HepG2 (cell line): ENCODE results near the gene KMT2E. TPM values are rescaled to one million over a fixed set of nuclear protein-coding genes. Genes with fewer than 3 reads are reported as not detected.

Source experiments
- ATAC-seq: fragments of 200-7000 bp; cut with Tn5 transposase; 3 replicates; pipeline ENCODE4 v1.9.1; 2020; ENCODE audit warnings: mild to moderate bottlenecking, moderate library complexity
- BruUV-seq: library from RNA; stranded (reverse); fragments of 400-500 nt; replicated peaks from 2 replicates; lab custom pipeline; 2021; lab: Mats Ljungman, UMichigan
- CTCF ChIA-PET: fragments of 300-600 bp; formaldehyde crosslinking; extraction: SDS; loops from one replicate; lab custom pipeline; 2021; ENCODE audit warnings: low total read pairs, inconsistent platforms, low intra/inter-chr PET ratio; lab: Yijun Ruan, JAX
- POLR2A ChIA-PET: fragments of 350-600 bp; sonication (Branson Sonifier 250); formaldehyde crosslinking; loops from one replicate; lab custom pipeline; 2020; ENCODE audit warnings: antibody characterized with exemption, inconsistent platforms; lab: Yijun Ruan, JAX
- DNase-seq: peaks from one replicate; pipeline ENCODE4 v3.0.0-alpha.2; 2015; ENCODE audit warnings: low spot score
- FAIRE-seq: peaks from 3 replicates; lab custom pipeline; 2011; peaks lifted over from hg19 to GRCh38; lab: Jason Lieb, UNC
- H2AFZ ChIP-seq: one replicate; pipeline ENCODE4 v1.6.1; 2011; ENCODE audit warnings: low read length, inconsistent platforms
- H3K27ac ChIP-seq: fragments of 300-600 bp; 3 replicates; pipeline ENCODE4 v1.8.0; 2011; ENCODE audit warnings: mixed run types, mild to moderate bottlenecking, mixed read lengths, low read length, inconsistent platforms; ENCODE audit not compliant: insufficient read depth; ENCODE audit errors: extremely low read length
- H3K27me3 ChIP-seq, 2 experiments: fragments of 200-600 bp in 1 of 2; 2 replicates in 1 of 2; 3 replicates in 1 of 2; pipeline versions ENCODE4 v1.6.0 to v1.8.0; 2011; ENCODE audit warnings: low read length in 2 of 2, mild to moderate bottlenecking in 2 of 2, moderate library complexity in 2 of 2, inconsistent platforms in 1 of 2; ENCODE audit not compliant: insufficient read depth in 2 of 2, control insufficient read depth in 1 of 2
- H3K36me3 ChIP-seq, 2 experiments: fragments of 200-600 bp in 1 of 2; replicated peaks in 1 of 2; 2 replicates in 1 of 2; 3 replicates in 1 of 2; pipeline versions ENCODE4 v1.5.1 to v1.8.0; 2011; ENCODE audit warnings: low read length in 2 of 2, inconsistent platforms in 1 of 2; ENCODE audit not compliant: insufficient read depth in 2 of 2, control insufficient read depth in 1 of 2
- H3K4me1 ChIP-seq: 2 replicates; pipeline ENCODE4 v1.5.1; 2012; ENCODE audit warnings: low read length, inconsistent platforms; ENCODE audit not compliant: insufficient read depth
- H3K4me2 ChIP-seq: 2 replicates; pipeline ENCODE4 v1.6.0; 2011; ENCODE audit warnings: low read depth, low read length, inconsistent platforms
- H3K4me3 ChIP-seq, 3 experiments: fragments of 200-600 bp in 1 of 3; sonication (generic), shearing (Covaris generic) in 1 of 3; replicated peaks in 1 of 3; 2 replicates each; pipeline ENCODE4 v1.5.1; 2011 to 2016; ENCODE audit warnings: low read length in 3 of 3, inconsistent platforms in 2 of 3, low read depth in 2 of 3, mild to moderate bottlenecking in 2 of 3, control low read depth in 1 of 3, mixed read lengths in 1 of 3; ENCODE audit not compliant: insufficient read depth in 1 of 3
- H3K79me2 ChIP-seq: one replicate; pipeline ENCODE4 v1.6.1; 2011; ENCODE audit warnings: low read length, inconsistent platforms; ENCODE audit not compliant: insufficient read depth
- H3K9ac ChIP-seq: 2 replicates; pipeline ENCODE4 v1.6.0; 2011; ENCODE audit warnings: mild to moderate bottlenecking, low read depth, low read length, inconsistent platforms; ENCODE audit not compliant: insufficient read depth
- H3K9me3 ChIP-seq: 2 replicates; pipeline ENCODE4 v1.5.1; 2012; ENCODE audit warnings: mild to moderate bottlenecking, low read length
- H4K20me1 ChIP-seq: 2 replicates; pipeline ENCODE4 v1.6.0; 2011; ENCODE audit warnings: inconsistent platforms, mild to moderate bottlenecking, low read length, moderate library complexity; ENCODE audit not compliant: insufficient read depth
- DPF2 ChIP-seq: sonication (generic); formaldehyde crosslinking; IDR thresholded peaks from 2 replicates; pipeline ENCODE4 v1.4.0; 2020; ENCODE audit warnings: mild to moderate bottlenecking, low read depth, missing genetic modification reagents, borderline replicate concordance
- FOXJ3 ChIP-seq: sonication (generic); formaldehyde crosslinking; IDR thresholded peaks from 2 replicates; pipeline ENCODE4 v1.4.0; 2020; ENCODE audit warnings: missing genetic modification reagents, mild to moderate bottlenecking, borderline replicate concordance
- JARID2 ChIP-seq: sonication (generic); formaldehyde crosslinking; IDR thresholded peaks from 2 replicates; pipeline ENCODE4 v1.8.1; 2023; ENCODE audit warnings: missing genetic modification reagents, inconsistent platforms; ENCODE audit not compliant: insufficient replicate concordance
- KLF11 ChIP-seq: IDR thresholded peaks from 2 replicates; pipeline ENCODE4 v1.6.1; 2016; ENCODE audit warnings: missing compliant biosample characterization
- NFYB ChIP-seq: sonication (generic); formaldehyde crosslinking; IDR thresholded peaks from 2 replicates; pipeline ENCODE4 v1.4.0; 2020; ENCODE audit warnings: missing genetic modification reagents
- NR2F1 ChIP-seq, 2 experiments: fragments of 450-650 bp in 1 of 2; formaldehyde crosslinking in 1 of 2; IDR thresholded peaks; 2 replicates each; pipeline versions ENCODE4 v1.5.0 to v1.6.1; 2016 to 2020; ENCODE audit warnings: mild to moderate bottlenecking in 1 of 2, missing compliant biosample characterization in 1 of 2, missing genetic modification reagents in 1 of 2, moderate library complexity in 1 of 2
- ZMYM2 ChIP-seq: sonication (generic); formaldehyde crosslinking; IDR thresholded peaks from 2 replicates; pipeline ENCODE4 v1.8.0; 2022; ENCODE audit warnings: mild to moderate bottlenecking, missing genetic modification reagents
- ZNF562 ChIP-seq: sonication (generic); formaldehyde crosslinking; IDR thresholded peaks from 2 replicates; pipeline ENCODE4 v1.8.0; 2022; ENCODE audit warnings: missing genetic modification reagents, borderline replicate concordance
- ZNF569 ChIP-seq: sonication (generic); formaldehyde crosslinking; IDR thresholded peaks from 2 replicates; pipeline ENCODE4 v1.5.0; 2020; ENCODE audit warnings: mild to moderate bottlenecking, missing genetic modification reagents, moderate library complexity, borderline replicate concordance
- ZNF639 ChIP-seq: conservative IDR thresholded peaks from 2 replicates; pipeline ENCODE4 v1.6.1; 2018; ENCODE audit warnings: missing genetic modification reagents
- ZNF768 ChIP-seq: sonication (generic); formaldehyde crosslinking; IDR thresholded peaks from 2 replicates; pipeline ENCODE4 v1.4.0; 2020; ENCODE audit warnings: missing genetic modification reagents
- ZSCAN9 ChIP-seq: IDR thresholded peaks from 2 replicates; pipeline ENCODE4 v1.6.1; 2016; ENCODE audit warnings: borderline replicate concordance
- whole genome bisulfite sequencing: methylation state at CpG from one replicate; pipeline ENCODE4 v1.1.6; 2017; ENCODE audit warnings: low lambda C conversion rate; 5-methylcytosine and 5-hydroxymethylcytosine counted together
- in situ Hi-C: cut with HindIII; loops from 2 replicates; pipeline ENCODE4 v1.10.0; 2017; ENCODE audit warnings: low pct_unique_long_range_greater_than_20kb; ENCODE audit not compliant: extremely low pct_ligation_motif_present
- intact Hi-C: fragments of 100-400 bp; cut with micrococcal nuclease; formaldehyde crosslinking; loops from one replicate; pipeline ENCODE4 v1.10.0; 2022; ENCODE audit not compliant: unreplicated experiment
- polyA plus RNA-seq, 8 experiments: library from polyadenylated mRNA; depleted of rRNA in 3 of 8; stranded (reverse) in 7 of 8; unstranded in 1 of 8; fragments of >200 nt; fragmentation: Illumina TruSeq in 4 of 8; extraction: Trizol in 4 of 8; gene quantifications; 2 replicates each; pipeline versions ENCODE4 v1.2.1 to v1.2.3, GENCODE V29; 2011 to 2016; ENCODE audit warnings: low read depth in 4 of 8, missing spikeins in 1 of 8, mixed read lengths in 1 of 8; ENCODE audit not compliant: insufficient read depth in 1 of 8
- total RNA-seq, 5 experiments: library from RNA; depleted of rRNA; stranded (reverse); fragments of >200 nt; fragmentation: Illumina TruSeq; extraction: Trizol; gene quantifications; 2 replicates each; pipeline ENCODE4 v1.2.3, GENCODE V29; 2016; ENCODE audit warnings: low read depth in 1 of 5
- TF ChIP-seq, protein P1 (sequence below): sonication (generic); formaldehyde crosslinking; IDR thresholded peaks from 2 replicates; pipeline ENCODE4 v1.5.0; 2020; ENCODE audit warnings: missing genetic modification reagents
- TF ChIP-seq, protein P2 (sequence below): fragments of 450-650 bp; IDR thresholded peaks from 2 replicates; pipeline ENCODE4 v1.6.1; 2017

Gene KMT2E
- total and polyA plus RNA-seq, 2 of the 13 experiments (the other 11 are each of a cell fraction or from before 2014, with no cell fraction given): 6.3 to 24.4 TPM

DNA sequence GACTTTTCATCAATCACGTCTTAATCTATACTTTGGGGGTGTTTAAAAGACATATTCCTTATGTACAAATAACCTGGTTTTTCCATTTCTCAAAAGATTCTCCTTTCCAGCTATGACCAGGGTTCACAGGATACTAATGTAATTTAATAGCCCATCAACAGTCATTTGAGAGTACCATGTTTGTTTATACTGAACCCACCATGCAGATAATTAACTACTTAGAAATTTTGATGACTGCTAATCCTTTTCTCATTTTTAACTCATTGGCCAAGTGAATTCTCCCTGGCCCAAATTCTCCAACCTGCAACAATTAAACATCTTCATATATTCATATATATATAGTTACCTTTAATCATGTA is 28.8 kb upstream of the KMT2E start:
- no peaks in the 10 kb centered on the region for H3K27me3 ChIP-seq
- 67% methylated on average over 1 of the region's 1 CpG for WGBS
- no peak overlapping the region for H3K27ac ChIP-seq
- no peaks in the 10 kb centered on the region for H3K9me3 ChIP-seq
- intact Hi-C loops: no loop called here
- H3K4me3 ChIP-seq: no peak overlapping the region; a peak in 1 of 6 replicates
- FAIRE-seq (no peak), ATAC-seq (no peak), DNase-seq (no peak)
- POLR2A ChIA-PET: interaction anchor here (2.0 to 3.4 kb wide), 3 partner anchors 18 to 30 kb away, joined by 5 to 50 read pairs (median 35); partner anchors contain the start of gene KMT2E
- peaks cover 34% of the 10 kb centered on the region for H3K4me1 ChIP-seq
- H3K36me3 ChIP-seq: peaks cover 0 to 4% of the 10 kb centered on the region in 2 experiments; a peak in 2 of 5 replicates
- H3K79me2 ChIP-seq: peaks cover 38% of the 10 kb centered on the region
- peak overlapping the region; percentile 87; the same call in 1 of the 2 replicates for H3K9ac ChIP-seq
- H4K20me1 ChIP-seq: peaks cover 16% of the 10 kb centered on the region
- TF ChIP-seq, protein P1, sequence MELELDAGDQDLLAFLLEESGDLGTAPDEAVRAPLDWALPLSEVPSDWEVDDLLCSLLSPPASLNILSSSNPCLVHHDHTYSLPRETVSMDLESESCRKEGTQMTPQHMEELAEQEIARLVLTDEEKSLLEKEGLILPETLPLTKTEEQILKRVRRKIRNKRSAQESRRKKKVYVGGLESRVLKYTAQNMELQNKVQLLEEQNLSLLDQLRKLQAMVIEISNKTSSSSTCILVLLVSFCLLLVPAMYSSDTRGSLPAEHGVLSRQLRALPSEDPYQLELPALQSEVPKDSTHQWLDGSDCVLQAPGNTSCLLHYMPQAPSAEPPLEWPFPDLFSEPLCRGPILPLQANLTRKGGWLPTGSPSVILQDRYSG (CRISPR knock-in tag): 0 out of 2 replicates have a peak, but pooled peaks have one; percentile 50
- TF ChIP-seq FOXJ3: no peak
- no peak overlapping the region for H2AFZ ChIP-seq
- no TSS peak for BruUV-seq
- CTCF ChIA-PET: no interaction called here
- peak overlapping the region; percentile 86 for H3K4me2 ChIP-seq
- in situ Hi-C loops: no loop called here

- CTCF ChIA-PET: no interaction called here
- POLR2A ChIA-PET: interaction anchor here (0.7 kb wide), 3 partner anchors 27 to 545 kb away, joined by 3 to 4 read pairs (median 3); no protein-coding TSS in a partner anchor
- in situ Hi-C loops: no loop called here
Measured at GRCh38 chr7:104986628-104987259, 27.3 kb upstream of the KMT2E start.

More at GRCh38 chr7:104986628-104987259, 27.3 kb upstream of the KMT2E start:
- TF ChIP-seq ZMYM2 (CRISPR knock-in tag) (no peak), ZNF639 (CRISPR knock-in tag) (no peak), ZNF569 (no peak), ZNF562 (CRISPR knock-in tag) (no peak), KLF11 (no peak), DPF2 (CRISPR knock-in tag) (no peak), NFYB (CRISPR knock-in tag) (no peak), ZSCAN9 (CRISPR knock-in tag) (no peak), JARID2 (CRISPR knock-in tag) (no peak), NR2F1 (CRISPR knock-in tag; IDR thresholded peaks at IDR 0.05) (no peak), ZNF768 (CRISPR knock-in tag) (no peak)
- TF ChIP-seq, protein P2, sequence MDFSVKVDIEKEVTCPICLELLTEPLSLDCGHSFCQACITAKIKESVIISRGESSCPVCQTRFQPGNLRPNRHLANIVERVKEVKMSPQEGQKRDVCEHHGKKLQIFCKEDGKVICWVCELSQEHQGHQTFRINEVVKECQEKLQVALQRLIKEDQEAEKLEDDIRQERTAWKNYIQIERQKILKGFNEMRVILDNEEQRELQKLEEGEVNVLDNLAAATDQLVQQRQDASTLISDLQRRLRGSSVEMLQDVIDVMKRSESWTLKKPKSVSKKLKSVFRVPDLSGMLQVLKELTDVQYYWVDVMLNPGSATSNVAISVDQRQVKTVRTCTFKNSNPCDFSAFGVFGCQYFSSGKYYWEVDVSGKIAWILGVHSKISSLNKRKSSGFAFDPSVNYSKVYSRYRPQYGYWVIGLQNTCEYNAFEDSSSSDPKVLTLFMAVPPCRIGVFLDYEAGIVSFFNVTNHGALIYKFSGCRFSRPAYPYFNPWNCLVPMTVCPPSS: no peak
- H2AFZ ChIP-seq: no peak overlapping the region
- 95% methylated on average over 6 of the region's 6 CpGs for WGBS
- FAIRE-seq: no peak
- no peak overlapping the region for H3K9ac ChIP-seq
- intact Hi-C loops: no loop called here
- no peak overlapping the region for H3K4me2 ChIP-seq
- H3K9me3 ChIP-seq: no peaks in the 10 kb centered on the region
- peaks cover 54% of the 10 kb centered on the region for H3K79me2 ChIP-seq
- no peak overlapping the region for H3K4me3 ChIP-seq
- peaks cover 10% of the 10 kb centered on the region for H4K20me1 ChIP-seq
- H3K36me3 ChIP-seq: peaks cover 4 to 13% of the 10 kb centered on the region in 2 experiments; a peak in 4 of 5 replicates
- peaks cover 34% of the 10 kb centered on the region for H3K4me1 ChIP-seq
- no peaks in the 10 kb centered on the region for H3K27me3 ChIP-seq
- ATAC-seq: no peak
- H3K27ac ChIP-seq: no peak overlapping the region
- DNase-seq: no peak
- no TSS peak for BruUV-seq
